ENCODE data around the gene SEMA6B.

DNA sequence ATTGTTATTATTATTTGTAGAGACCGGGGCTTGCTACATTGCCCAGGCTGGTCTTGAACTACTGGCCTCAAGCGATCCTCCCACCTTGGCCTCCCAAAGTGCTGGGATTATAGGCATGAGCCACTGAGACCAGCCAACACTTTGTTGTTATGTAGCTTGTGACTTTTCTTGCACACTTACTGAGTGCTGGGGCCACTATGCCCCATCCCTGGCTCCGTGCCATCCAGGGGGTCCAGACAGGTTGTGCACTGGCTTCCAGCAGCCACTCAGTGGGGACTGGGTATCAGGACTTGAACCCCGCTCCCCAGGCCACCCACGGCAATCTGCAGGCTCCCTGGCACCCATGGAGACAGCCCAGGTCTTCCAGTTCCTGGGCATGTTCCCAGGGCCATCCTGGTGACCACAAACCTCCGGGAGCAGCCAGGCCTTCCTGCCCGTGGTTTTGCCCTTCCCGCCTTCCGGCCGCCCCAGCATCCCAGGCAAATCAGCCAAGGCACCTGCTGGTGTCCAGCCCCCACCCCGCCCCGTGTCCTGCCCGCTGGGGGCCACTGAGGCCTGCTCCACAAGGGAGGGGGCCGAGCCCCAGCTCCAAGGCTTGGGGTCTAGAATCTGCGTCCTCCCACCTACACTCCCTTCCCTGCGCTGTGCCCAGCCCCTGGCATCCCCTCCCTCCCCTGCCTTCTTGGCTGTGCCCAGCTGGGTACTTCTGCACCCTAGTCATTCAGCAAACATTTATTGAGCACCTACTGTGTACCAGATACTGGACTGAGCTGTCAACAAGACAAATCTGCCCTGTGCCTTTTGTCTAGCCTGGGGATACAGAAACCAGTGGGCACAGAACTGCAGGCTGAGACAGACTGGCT lies 23.7 kb upstream of the SEMA6B start:
- TF ChIP-seq POLR2A (IDR thresholded peaks at IDR 0.05; ENCODE audit: low read length) (no peak), GATA1 (IDR thresholded peaks at IDR 0.05; ENCODE audit: low read depth, low read length) (no peak)
